Stimulated activated CD8-positive, alpha-beta memory T cell treated with anti-CD3 and anti-CD28 coated beads, Interleukin-12 subunit alpha, Interleukin-12 subunit beta, amount 100 ng/mL, for 4 hours (primary cell): Measurements from ENCODE around the gene CFAP92.
"Not testable (repeated sequence)": the region's sequence is repeated elsewhere in the genome, so short reads cannot be mapped to it uniquely, and the experiment has no call there.

Source experiments
- DNase-seq: peaks from one replicate; pipeline ENCODE4 v3.0.0-alpha.2; 2020; ENCODE audit warnings: low read depth

The CFAP92 gene

GRCh38 chr3:128936341-128936740 is 57.5 kb downstream of the CFAP92 start:
- no peak for DNase-seq

GRCh38 chr3:128935922-128936321 is 58.0 kb downstream of the CFAP92 start:
- no peak for DNase-seq

- no peak for DNase-seq
Observed at GRCh38 chr3:128933922-128934253, 60.0 kb downstream of the CFAP92 start.

GRCh38 chr3:128933213-128933921 is 60.5 kb downstream of the CFAP92 start:
- no peak for DNase-seq

- DNase-seq = no peak
Observed at GRCh38 chr3:128932516-128933212, 61.2 kb downstream of the CFAP92 start.

GRCh38 chr3:128931046-128931445 is 62.8 kb downstream of the CFAP92 start:
- no peak for DNase-seq

GRCh38 chr3:128929364-128929763 is 64.5 kb downstream of the CFAP92 start:
- DNase-seq = no peak

- DNase-seq = not testable (repeated sequence)
Observed at GRCh38 chr3:128923986-128924385, 69.9 kb downstream of the CFAP92 start.

GRCh38 chr3:128923576-128923975 is 70.3 kb downstream of the CFAP92 start:
- DNase-seq = no peak

- peak; percentile 15 for DNase-seq
Observed at GRCh38 chr3:128922804-128923459, 70.9 kb downstream of the CFAP92 start.

GRCh38 chr3:128919988-128920387 is 73.9 kb downstream of the CFAP92 start:
- DNase-seq = no peak

- DNase-seq = no peak
Observed at GRCh38 chr3:128917291-128917690, 76.6 kb downstream of the CFAP92 start.

- no peak for DNase-seq
Observed at GRCh38 chr3:128914966-128915645, 78.8 kb downstream of the CFAP92 start.

- no peak for DNase-seq
Observed at GRCh38 chr3:128911911-128912310, 82.0 kb downstream of the CFAP92 start.

- DNase-seq = no peak
Observed at GRCh38 chr3:128910006-128910405, 83.9 kb downstream of the CFAP92 start.

- DNase-seq = no peak
Observed at GRCh38 chr3:128908951-128909350, 84.9 kb downstream of the CFAP92 start.

GRCh38 chr3:128907706-128908445 is 86.0 kb downstream of the CFAP92 start:
- no peak for DNase-seq

GRCh38 chr3:128906804-128907525 is 86.9 kb downstream of the CFAP92 start:
- DNase-seq = no peak

GRCh38 chr3:128906031-128906803 is 87.7 kb downstream of the CFAP92 start:
- DNase-seq = no peak

- DNase-seq = no peak
Observed at GRCh38 chr3:128903501-128903900, 90.4 kb downstream of the CFAP92 start.

- no peak for DNase-seq
Observed at GRCh38 chr3:128902426-128902825, 91.5 kb downstream of the CFAP92 start.
